DMS79 treated with DMSO at 0.1 percent for 48 hours (cell line): ENCODE measurements around the gene DIP2A.

Experiments used
- DNase-seq: peaks from one replicate; lab custom pipeline; 2025; lab: John Stamatoyannopoulos, UW

The DIP2A gene

GRCh38 chr21:46596201-46596600 is 137.5 kb downstream of the DIP2A start:
- no peak for DNase-seq

- no peak for DNase-seq
Observed at GRCh38 chr21:46597031-46597430, 138.3 kb downstream of the DIP2A start.

- no peak for DNase-seq
Observed at GRCh38 chr21:46597896-46598343, 139.2 kb downstream of the DIP2A start.

GRCh38 chr21:46598581-46599572 is 140.2 kb downstream of the DIP2A start:
- DNase-seq, result no peak

- DNase-seq, result no peak
Observed at GRCh38 chr21:46600305-46600704, 141.6 kb downstream of the DIP2A start.

GRCh38 chr21:46600978-46601377 is 142.3 kb downstream of the DIP2A start:
- DNase-seq, result no peak

- DNase-seq, result no peak
Observed at GRCh38 chr21:46603228-46603627, 144.5 kb downstream of the DIP2A start.

- no peak for DNase-seq
Observed at GRCh38 chr21:46604329-46604974, 145.8 kb downstream of the DIP2A start.

GRCh38 chr21:46604975-46605766 is 146.5 kb downstream of the DIP2A start, which contains the start of gene S100B:
Gene S100B (minus strand): TSS chr21:46605082. CDS start chr21:46602415, 2,667 bp downstream.
- no peak for DNase-seq

GRCh38 chr21:46605767-46606426 is 147.2 kb downstream of the DIP2A start:
- DNase-seq, result no peak

- no peak for DNase-seq
Observed at GRCh38 chr21:46606427-46606813, 147.7 kb downstream of the DIP2A start.

- DNase-seq, result no peak
Observed at GRCh38 chr21:46607636-46608035, 148.9 kb downstream of the DIP2A start.

GRCh38 chr21:46608672-46609111 is 150.0 kb downstream of the DIP2A start:
- no peak for DNase-seq

- no peak for DNase-seq
Observed at GRCh38 chr21:46610018-46610701, 151.5 kb downstream of the DIP2A start.

GRCh38 chr21:46613391-46613790 is 154.7 kb downstream of the DIP2A start:
- no peak for DNase-seq

- DNase-seq, result no peak
Observed at GRCh38 chr21:46616050-46616449, 157.4 kb downstream of the DIP2A start.

- no peak for DNase-seq
Observed at GRCh38 chr21:46616656-46617055, 158.0 kb downstream of the DIP2A start.

- DNase-seq, result no peak
Observed at GRCh38 chr21:46617267-46618051, 158.8 kb downstream of the DIP2A start.

- DNase-seq, result no peak
Observed at GRCh38 chr21:46618738-46619379, 160.2 kb downstream of the DIP2A start.
